Peyer's patch (tissue), 4 donors: ENCODE data around the gene SCN3B. TPM values are rescaled to one million over a fixed set of nuclear protein-coding genes. Genes with fewer than 3 reads are reported as not detected.

Source experiments
- DNase-seq, 3 donors: peaks; one replicate each; pipeline ENCODE4 v3.0.0-alpha.2; 2017 to 2019
- H3K27ac ChIP-seq, 4 donors: fragments of 200-600 bp; sonication (generic); one replicate each; pipeline ENCODE4 v1.5.1; 2016 to 2019
- H3K27me3 ChIP-seq, 2 donors: fragments of 200-600 bp; sonication (generic); one replicate each; pipeline ENCODE4 v1.5.1; 2019
- H3K36me3 ChIP-seq, 3 donors: fragments of 200-600 bp; sonication (generic); one replicate each; pipeline ENCODE4 v1.5.1; 2016 to 2019
- H3K4me1 ChIP-seq, 4 donors: fragments of 200-600 bp; sonication (generic); one replicate each; pipeline ENCODE4 v1.5.1; 2016 to 2019
- H3K4me3 ChIP-seq, 4 donors: fragments of 200-600 bp; sonication (generic); 1 replicate in 3 of 4; 2 replicates in 1 of 4; pipeline ENCODE4 v1.5.1; 2016 to 2019; ENCODE audit warnings: mild to moderate bottlenecking in 1 of 4
- H3K9me3 ChIP-seq, 4 donors: fragments of 200-600 bp; sonication (generic); one replicate each; pipeline ENCODE4 v1.5.1; 2016 to 2019; ENCODE audit warnings: mild to moderate bottlenecking in 1 of 4
- POLR2A ChIP-seq, 2 donors: fragments of 450-650 bp; IDR thresholded peaks; one replicate each; pipeline ENCODE4 v1.5.1; 2017; ENCODE audit warnings: antibody characterized with exemption in 2 of 2, mild to moderate bottlenecking in 2 of 2, moderate library complexity in 2 of 2
- total RNA-seq, 4 donors: library from RNA; depleted of rRNA; stranded (reverse); fragments of >200 nt; gene quantifications; one replicate each; pipeline ENCODE4 v1.1.0, GENCODE V29; 2016
- TF ChIP-seq, protein P1 (sequence below), 6 experiments: fragments of 450-650 bp in 4 of 6; fragments of 200-600 bp in 2 of 6; sonication (generic) in 1 of 6; IDR thresholded peaks; one replicate each; pipeline ENCODE4 v1.5.1; 2017 to 2019; ENCODE audit warnings: antibody characterized with exemption in 6 of 6, mild to moderate bottlenecking in 3 of 6, moderate library complexity in 1 of 6

The SCN3B gene
- total RNA-seq, 4 donors from 2014 or later: 0.80 to 4.4 (median 1.3) TPM

DNA sequence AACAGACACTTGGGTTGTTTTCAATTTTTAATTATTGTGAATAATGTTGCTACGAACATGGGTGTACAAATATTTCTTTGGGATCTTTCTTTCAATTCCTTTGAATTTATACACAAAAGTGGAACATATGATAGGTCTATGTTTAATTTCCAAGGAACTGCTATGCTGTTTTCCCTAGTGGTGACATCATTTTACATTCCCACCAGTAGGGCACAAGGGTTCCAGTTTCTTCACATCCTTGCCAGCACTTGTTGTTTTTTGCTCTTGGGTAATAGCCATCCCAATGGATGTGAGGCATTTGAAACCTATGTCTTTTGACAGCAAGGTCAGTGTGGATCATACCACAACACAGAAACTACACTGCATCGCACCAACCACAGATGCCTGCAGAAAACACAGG is 41.8 kb upstream of the SCN3B start:
- no peak overlapping the region for H3K27ac ChIP-seq
- H3K9me3 ChIP-seq: no peaks in the 10 kb centered on the region
- no peak for DNase-seq
- H3K4me1 ChIP-seq: no peaks in the 10 kb centered on the region
- H3K4me3 ChIP-seq: no peak overlapping the region
- no peak for TF ChIP-seq POLR2A (IDR thresholded peaks at IDR 0.05)
- TF ChIP-seq, protein P1, sequence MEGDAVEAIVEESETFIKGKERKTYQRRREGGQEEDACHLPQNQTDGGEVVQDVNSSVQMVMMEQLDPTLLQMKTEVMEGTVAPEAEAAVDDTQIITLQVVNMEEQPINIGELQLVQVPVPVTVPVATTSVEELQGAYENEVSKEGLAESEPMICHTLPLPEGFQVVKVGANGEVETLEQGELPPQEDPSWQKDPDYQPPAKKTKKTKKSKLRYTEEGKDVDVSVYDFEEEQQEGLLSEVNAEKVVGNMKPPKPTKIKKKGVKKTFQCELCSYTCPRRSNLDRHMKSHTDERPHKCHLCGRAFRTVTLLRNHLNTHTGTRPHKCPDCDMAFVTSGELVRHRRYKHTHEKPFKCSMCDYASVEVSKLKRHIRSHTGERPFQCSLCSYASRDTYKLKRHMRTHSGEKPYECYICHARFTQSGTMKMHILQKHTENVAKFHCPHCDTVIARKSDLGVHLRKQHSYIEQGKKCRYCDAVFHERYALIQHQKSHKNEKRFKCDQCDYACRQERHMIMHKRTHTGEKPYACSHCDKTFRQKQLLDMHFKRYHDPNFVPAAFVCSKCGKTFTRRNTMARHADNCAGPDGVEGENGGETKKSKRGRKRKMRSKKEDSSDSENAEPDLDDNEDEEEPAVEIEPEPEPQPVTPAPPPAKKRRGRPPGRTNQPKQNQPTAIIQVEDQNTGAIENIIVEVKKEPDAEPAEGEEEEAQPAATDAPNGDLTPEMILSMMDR (IDR thresholded peaks at IDR 0.05): no peak
- no peaks in the 10 kb centered on the region for H3K27me3 ChIP-seq
- no peaks in the 10 kb centered on the region for H3K36me3 ChIP-seq

DNA sequence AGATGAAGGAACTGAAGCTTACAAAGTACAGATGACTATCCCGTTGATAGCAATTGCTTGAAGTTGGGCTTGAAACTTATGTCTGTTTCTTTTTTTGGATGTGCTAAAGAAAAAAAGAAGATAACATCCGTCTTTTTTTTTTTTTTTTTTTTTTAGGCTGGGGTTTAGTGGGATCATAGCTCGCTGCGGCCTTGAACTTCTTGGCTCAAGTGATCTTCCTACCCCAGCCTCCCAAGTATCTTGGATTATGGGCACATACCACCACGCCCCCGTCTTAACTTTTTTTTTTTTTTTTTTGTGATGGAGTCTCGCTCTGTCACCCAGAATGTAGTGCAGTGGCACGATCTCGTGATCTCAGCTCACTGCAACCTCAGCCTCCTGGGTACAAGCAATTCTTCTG is 40.8 kb upstream of the SCN3B start:
- Histone ChIP-seq H3K27ac (no peak overlapping the region), H3K36me3 (no peaks in the 10 kb centered on the region), H3K4me3 (no peak overlapping the region), H3K27me3 (no peaks in the 10 kb centered on the region), H3K9me3 (no peaks in the 10 kb centered on the region), H3K4me1 (no peaks in the 10 kb centered on the region)
- DNase-seq: no peak
- no peak for TF ChIP-seq POLR2A (IDR thresholded peaks at IDR 0.05)
- TF ChIP-seq, protein P1 (IDR thresholded peaks at IDR 0.05): no peak

DNA sequence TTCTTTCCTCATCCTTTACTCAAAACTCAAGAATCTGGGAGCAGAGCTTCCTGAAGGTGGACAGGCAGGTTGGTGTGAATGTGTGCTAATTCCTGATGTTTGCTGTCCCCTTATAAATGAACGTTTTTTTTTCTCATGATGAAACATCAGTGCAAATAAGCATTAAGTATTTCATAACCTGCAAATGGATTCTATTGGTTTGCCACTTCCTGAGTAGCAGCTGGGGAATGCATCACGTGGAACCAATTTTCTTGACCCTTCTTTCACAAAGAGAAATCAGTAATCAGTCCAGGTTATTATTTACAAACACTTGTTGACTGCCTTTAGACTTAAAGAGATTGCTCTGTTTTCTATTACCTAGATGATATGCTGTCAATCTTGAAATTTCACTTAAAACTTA is 40.1 kb upstream of the SCN3B start:
- Histone ChIP-seq H3K4me1 (no peaks in the 10 kb centered on the region), H3K36me3 (no peaks in the 10 kb centered on the region), H3K4me3 (no peak overlapping the region), H3K27ac (no peak overlapping the region), H3K27me3 (no peaks in the 10 kb centered on the region), H3K9me3 (no peaks in the 10 kb centered on the region)
- TF ChIP-seq POLR2A (IDR thresholded peaks at IDR 0.05): no peak
- TF ChIP-seq, protein P1 (IDR thresholded peaks at IDR 0.05): no peak
- DNase-seq: no peak

DNA sequence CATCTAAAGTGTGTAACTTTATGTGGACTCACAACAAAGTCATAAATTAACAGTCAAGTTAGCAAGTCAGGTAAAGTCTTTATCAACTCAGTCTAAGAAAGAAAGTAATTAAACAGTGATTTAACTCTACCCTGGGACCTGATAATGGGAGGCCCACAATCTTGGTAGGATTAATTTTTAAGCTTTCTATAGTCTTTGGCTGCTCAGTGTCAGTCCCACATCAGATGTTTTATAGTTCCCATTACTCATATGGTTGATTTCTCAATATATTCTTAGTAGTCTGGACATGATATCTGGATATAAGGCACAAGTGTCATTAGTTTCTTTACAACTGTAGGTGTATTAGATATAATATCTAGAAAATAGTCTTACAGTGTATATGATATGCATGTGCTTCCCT is 38.5 kb upstream of the SCN3B start:
- Histone ChIP-seq H3K27ac (no peak overlapping the region), H3K27me3 (no peaks in the 10 kb centered on the region), H3K36me3 (no peaks in the 10 kb centered on the region), H3K9me3 (no peaks in the 10 kb centered on the region), H3K4me1 (no peaks in the 10 kb centered on the region), H3K4me3 (no peak overlapping the region)
- no peak for DNase-seq
- TF ChIP-seq, protein P1 (IDR thresholded peaks at IDR 0.05): no peak

DNA sequence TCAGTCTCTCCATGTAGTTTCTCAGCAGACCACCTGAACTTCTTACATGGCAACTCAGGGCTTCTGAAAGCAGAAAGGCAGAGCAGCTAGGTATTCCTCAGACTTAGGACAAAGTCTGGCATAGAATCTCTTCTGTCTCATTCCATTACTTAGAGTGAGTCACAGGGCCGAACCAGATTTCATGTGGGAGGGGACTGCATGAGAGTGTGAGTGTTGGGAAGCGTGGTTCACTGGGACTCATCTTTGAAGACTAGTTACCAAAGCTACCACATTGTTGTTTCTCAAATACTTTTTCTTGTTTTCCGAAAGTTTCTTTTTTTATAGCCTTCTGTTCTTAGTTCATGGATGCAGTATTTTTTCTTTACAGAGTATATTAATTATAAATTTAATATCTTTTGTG is 36.1 kb upstream of the SCN3B start:
- TF ChIP-seq, protein P1 (IDR thresholded peaks at IDR 0.05): no peak
- TF ChIP-seq POLR2A (IDR thresholded peaks at IDR 0.05): no peak

DNA sequence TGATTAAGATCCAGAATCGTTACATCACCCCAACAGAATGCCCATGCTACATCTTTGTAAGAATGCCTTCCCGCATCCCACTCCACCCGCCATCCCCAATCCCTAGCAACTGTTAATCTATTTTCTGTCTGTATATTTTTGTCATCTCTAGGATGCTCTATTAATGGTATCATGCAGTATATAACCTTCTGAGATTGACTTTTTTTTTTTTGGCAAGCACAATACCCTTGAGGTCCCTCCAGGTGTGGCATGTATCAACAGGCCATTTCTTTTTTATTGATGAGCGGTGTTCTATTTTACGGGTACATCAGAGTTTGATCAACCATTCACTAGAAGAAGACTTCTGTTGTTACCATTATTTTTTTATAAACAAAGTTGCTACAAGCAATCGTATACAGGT is 30.2 kb upstream of the SCN3B start:
- Histone ChIP-seq H3K9me3 (no peaks in the 10 kb centered on the region), H3K36me3 (no peaks in the 10 kb centered on the region)

More for the DNA sequence above, 36.1 kb upstream of the SCN3B start:
- no peaks in the 10 kb centered on the region for H3K36me3 ChIP-seq
- no peaks in the 10 kb centered on the region for H3K27me3 ChIP-seq
- no peak overlapping the region for H3K27ac ChIP-seq
- H3K4me3 ChIP-seq: no peak overlapping the region
- H3K9me3 ChIP-seq: no peaks in the 10 kb centered on the region
- H3K4me1 ChIP-seq: no peaks in the 10 kb centered on the region
- DNase-seq: no peak

More for the DNA sequence above, 30.2 kb upstream of the SCN3B start:
- Histone ChIP-seq H3K4me3 (no peak overlapping the region), H3K27me3 (no peaks in the 10 kb centered on the region), H3K27ac (no peak overlapping the region), H3K4me1 (no peaks in the 10 kb centered on the region)
- TF ChIP-seq POLR2A (IDR thresholded peaks at IDR 0.05): no peak
- TF ChIP-seq, protein P1 (IDR thresholded peaks at IDR 0.05): no peak
- no peak for DNase-seq
